NCI-H2227 (cell line): Measurements from ENCODE around the gene SKIC2.
A peak's percentile ranks its signal among the peaks of the same experiment; 100 is the strongest.
"Not testable (repeated sequence)": the region's sequence is repeated elsewhere in the genome, so short reads cannot be mapped to it uniquely, and the experiment has no call there.

ENCODE experiments used
- DNase-seq: peaks from one replicate; lab custom pipeline; 2025; ENCODE audit not compliant: unreplicated experiment; lab: John Stamatoyannopoulos, UW

SKIC2 gene

GRCh38 chr6:31968791-31969711, 10.1 kb downstream of the SKIC2 start:
- no peak for DNase-seq

DNA sequence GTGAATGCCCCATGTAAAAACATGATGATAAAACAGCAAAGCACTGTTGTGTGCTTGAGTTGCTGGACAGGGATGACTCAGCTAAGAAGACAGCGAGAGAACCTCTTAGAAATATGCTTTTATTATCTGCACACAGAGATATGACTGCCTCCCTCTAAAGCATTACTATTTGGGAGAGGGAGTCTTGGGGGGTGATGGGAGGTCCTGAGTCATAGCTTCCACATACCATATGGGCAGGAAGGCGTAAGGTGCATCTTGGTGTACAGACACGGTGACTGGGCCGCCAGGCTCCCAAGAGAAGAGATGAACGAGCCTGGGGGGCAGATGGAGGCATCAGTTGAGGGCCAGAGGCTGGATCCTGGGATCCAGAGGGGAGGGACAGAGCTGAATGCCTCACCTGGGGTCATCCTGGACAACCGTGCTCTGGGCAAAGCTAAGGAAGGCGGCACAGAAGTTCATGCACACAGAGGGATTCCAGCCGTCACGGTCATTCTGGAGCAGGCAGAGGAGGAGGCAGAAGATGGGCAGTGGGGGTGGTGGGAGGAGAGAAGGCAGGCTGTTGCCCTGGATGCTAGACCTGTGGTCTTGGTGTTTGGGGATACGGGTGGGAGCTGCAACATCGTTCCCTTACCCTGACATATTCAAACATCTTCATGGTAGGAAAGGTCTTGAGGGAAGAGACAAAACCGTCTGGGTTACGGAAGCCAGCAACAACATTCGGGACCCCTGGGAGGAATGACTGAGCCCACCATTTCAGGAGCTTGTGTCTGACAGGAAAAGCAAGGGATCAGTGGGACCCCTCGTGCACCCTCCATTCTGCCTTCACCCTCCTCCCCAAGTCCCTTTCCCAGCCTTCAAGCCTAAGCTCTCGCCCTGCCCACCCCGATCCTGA, 11.0 kb downstream of the SKIC2 start:
- DNase-seq, result no peak

DNA sequence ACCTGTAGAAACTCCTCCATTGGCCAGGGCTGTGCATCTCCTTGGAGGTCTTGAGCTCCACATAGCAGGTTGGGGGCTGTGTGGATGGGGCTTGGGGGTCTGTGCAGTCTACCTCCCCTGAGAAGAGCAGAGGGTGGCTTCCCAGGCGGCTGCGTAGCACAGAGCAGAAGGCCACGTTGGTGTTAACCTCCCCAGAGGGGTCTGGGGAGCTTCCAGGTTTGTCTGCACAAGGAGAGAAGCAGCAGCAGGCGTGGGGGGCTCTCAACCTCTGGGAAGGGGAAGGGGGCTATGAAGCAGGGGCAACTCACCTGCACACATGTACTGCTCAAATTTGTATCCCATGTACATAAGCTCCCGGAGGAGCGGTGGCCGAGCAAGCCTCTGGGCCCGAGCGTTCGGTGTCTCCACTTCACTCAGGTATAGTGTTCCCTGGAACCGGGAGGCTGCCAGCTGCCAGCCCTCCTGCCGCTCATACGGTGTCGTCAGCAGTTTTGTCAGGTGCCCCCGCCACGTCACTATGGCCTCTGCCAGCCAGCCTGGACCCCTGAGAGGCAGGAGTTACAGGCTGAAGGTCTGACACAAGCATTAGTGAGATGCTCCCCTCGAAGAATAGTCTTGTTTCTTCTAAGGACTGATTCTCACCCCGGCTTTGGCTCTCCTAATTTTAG, 11.8 kb downstream of the SKIC2 start:
- DNase-seq, result peak; percentile 64

DNA sequence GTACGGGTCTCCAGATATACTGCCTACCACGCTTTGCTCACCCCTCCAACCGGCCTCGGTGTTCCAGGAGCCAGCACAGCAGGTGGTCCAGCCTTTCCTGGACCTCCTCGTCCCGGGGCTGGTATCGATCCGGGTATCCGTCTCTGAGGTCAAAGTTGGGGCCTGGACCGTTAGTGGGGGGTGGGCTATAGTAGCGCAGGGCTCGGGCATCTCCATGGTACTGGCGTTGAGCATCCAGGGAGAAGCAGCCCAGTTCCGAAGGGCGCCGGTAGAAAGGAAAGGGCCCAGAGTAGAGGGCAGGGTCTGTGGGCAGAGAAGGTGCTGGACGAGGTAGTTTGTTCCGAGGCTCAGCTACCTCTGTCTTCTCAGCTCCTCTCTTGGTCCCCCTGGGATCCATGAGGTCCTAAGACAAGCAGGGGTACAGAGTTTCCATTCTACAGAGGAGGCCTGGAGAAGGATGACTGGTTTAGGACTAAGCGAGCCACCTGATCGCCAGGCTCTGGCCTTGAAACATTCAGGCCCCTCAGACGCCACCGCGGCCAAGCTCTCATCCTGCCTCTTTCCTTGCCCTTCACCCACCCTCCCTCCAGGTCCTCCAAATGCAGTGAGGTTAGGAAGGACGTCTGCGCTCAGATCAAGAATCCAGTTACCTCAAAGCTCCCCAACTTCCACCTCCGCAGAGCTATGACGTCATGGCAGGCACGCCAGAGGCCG, 12.5 kb downstream of the SKIC2 start:
- peak; percentile 64 for DNase-seq

- DNase-seq, result peak; percentile 100
Measured at GRCh38 chr6:31971993-31972708, 13.2 kb downstream of the SKIC2 start, which contains the start of gene DXO. Gene DXO (minus strand): TSS chr6:31972138. CDS start chr6:31971675, 463 bp downstream.

DNA sequence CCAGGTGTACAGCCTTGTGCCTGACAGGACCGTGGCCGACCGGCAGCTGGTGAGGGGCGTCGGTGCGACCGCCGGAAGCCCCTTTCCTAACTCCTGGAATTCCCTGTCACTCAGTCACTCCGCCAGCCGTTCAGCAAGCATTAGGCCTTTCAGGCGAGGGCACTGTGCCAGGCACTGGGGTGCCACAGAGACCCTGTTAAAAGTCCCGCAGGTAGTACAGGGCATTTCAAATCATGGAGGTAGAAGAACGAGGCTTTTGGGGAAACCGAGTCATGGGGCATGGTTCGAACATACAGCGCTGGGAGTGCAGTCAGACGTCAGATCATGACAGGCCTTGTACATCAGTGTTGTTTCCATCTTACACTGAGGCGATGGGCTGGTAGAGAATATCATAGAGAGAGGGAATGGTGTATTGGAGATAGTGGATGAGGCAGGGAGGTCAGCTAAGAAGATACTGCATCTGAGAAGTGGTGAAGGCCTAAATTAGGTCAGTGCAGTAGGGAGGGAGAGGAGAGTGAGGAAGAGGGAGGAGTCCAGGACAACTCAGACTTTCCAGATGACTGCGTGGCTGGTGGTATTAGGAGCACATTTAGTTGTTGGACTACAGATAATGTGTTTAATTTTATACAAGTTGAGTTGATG, 13.9 kb downstream of the SKIC2 start:
- no peak for DNase-seq

- DNase-seq, result not testable (repeated sequence)
Measured at GRCh38 chr6:31976065-31976464, 17.1 kb downstream of the SKIC2 start.

DNA sequence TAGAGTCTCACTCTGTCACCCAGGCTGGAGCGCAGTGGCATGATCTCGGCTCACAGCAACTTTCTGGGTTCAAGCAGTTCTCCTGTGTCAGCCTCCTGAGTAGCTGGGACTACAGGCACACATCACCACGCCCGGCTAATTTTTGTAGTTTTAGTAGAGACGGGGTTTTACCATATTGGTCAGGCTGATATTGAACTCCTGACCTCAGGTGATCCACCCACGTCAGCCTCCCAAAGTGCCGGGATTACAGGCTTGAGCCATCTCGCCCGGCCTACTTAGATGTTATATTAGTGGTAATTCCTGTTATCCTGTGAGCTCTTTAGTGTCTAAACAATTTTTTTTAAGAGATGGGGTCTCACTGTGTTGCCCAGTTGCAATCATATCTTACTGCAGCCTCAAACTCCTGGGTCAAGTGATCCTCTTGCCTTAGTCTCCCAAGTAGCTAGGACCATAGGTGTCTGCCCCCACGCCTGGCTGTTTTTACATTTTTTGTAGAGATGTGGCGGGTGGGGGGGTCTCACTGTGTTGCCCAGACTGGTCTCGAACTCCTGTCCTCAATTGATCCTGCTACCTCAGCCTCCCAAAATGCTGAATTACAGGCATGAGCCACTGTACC, 18.9 kb downstream of the SKIC2 start:
- DNase-seq, result no peak

GRCh38 chr6:31978831-31979230, 19.9 kb downstream of the SKIC2 start:
- no peak for DNase-seq

DNA sequence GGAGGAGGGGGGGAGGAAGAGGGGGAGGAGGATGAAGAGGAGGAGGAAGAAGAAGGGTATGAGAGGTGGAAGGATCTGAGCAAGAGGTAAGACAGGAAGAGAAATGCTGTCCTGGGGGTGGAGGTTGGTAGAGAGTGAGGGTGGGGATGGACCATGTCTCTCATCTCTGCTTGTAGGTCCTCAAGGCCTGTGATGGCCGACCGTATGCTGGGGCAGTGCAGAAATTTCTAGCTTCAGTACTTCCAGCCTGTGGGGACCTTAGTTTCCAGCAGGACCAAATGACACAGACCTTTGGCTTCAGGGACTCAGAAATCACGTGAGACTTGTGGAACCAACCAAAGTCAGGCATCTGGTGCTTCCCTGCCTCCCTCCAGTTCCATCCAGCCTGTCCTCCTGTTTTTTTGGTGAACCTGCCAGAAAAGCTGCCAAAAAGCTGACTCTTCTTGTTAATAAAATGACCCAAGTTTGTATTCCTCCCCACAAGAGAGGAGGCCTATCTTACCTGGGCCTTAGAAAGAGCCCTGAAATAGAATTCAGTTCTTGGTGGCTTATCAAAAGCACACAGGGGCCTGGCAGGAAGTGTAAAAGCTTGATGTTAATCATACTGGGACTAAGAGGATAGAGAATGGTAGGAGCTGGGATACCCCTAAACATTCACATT, 20.4 kb downstream of the SKIC2 start:
- DNase-seq, result no peak

- not testable (repeated sequence) for DNase-seq
Measured at GRCh38 chr6:31980195-31980876, 21.4 kb downstream of the SKIC2 start.

- not testable (repeated sequence) for DNase-seq
Measured at GRCh38 chr6:31980998-31981397, 22.0 kb downstream of the SKIC2 start.

DNA sequence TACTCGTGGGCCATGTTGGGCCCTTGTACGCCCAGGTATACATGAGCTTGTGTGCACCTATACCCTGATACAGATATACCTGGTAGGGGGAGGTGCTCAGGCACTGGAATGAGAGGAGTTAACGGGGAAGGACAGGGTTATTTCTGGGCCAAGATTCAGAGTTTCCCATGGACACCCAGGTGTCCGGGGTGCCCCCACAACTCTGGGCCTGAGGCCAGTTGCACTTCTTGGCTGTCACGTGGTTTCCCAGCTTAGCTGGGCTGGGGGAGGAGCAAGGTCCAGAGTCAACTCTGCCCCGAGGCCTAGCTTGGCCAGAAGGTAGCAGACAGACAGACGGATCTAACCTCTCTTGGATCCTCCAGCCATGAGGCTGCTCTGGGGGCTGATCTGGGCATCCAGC, 22.8 kb downstream of the SKIC2 start, which contains the start of gene C4A:
C4A (plus strand) TSS at position 314 of the 400 bp plus-strand sequence; CDS start at position 365, 51 bp downstream.
- DNase-seq, result not testable (repeated sequence)

GRCh38 chr6:31989363-31989762, 30.4 kb downstream of the SKIC2 start:
- not testable (repeated sequence) for DNase-seq

- not testable (repeated sequence) for DNase-seq
Measured at GRCh38 chr6:31994421-31994820, 35.4 kb downstream of the SKIC2 start.

DNA sequence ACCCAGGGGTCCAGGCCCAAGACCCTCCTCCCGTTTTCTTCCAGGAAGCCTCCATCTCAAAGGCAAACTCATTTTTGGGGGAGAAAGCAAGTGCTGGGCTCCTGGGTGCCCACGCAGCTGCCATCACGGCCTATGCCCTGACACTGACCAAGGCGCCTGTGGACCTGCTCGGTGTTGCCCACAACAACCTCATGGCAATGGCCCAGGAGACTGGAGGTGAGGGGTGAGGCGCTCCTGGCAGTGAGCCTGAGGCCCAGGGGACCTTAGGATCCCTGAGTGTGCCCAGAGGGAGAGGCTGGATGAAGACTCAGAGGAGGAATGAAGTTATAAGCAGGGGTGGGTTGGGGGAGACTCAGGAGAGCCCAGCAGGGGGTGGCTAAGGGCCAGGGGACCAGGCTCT, 37.4 kb downstream of the SKIC2 start:
- DNase-seq, result not testable (repeated sequence)

GRCh38 chr6:32002546-32003268, 43.7 kb downstream of the SKIC2 start:
- DNase-seq, result not testable (repeated sequence)
